Measurements from ENCODE around the gene PLAAT3. TPM values are rescaled to one million over a fixed set of nuclear protein-coding genes. Genes with fewer than 3 reads are reported as not detected.
"Not testable (repeated sequence)": the region's sequence is repeated elsewhere in the genome, so short reads cannot be mapped to it uniquely, and the experiment has no call there.

Gene PLAAT3
- total RNA-seq, 1 donor from 2014 or later: 4.7 TPM

- no peak for DNase-seq
These were observed 47.0 kb downstream of the PLAAT3 start for GRCh38 chr11:63567044-63567840.

GRCh38 chr11:63564784-63565350 is 49.4 kb downstream of the PLAAT3 start:
- DNase-seq: no peak

DNA sequence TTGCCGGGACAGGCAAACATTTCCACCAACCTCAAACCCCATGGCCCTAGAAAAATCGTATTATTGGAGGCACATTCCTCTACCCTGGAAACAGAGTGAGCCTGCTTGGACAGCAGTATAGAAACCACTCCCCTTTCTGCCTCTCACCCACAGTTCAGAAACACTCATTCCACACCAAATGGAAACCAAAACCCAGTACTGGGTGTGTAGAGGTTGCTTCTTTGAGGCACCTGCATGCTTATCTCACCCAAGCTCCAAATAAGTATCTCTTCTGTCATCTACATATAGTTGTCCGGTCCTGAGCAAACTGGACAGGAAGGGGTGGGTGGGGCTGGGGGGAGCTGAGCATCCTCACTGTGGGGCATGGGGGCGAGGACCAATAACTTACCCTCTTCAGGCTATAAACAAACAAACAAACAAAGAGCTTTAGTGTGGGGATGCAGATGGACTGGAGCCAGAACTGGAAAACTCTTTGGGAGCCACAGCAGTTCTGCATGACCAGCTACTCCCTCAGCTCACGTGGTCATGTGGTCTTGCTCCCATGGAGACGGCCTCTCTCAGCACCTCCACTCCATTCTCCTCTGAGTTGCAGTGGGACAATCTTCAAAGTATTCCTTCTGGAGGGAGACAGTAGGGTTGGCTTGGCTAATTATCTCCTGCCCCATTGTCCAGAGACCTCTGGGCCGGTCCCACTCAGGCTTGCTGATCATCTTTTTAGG is 50.0 kb downstream of the PLAAT3 start:
- no peak for DNase-seq

GRCh38 chr11:63563201-63564055 is 50.8 kb downstream of the PLAAT3 start, which contains the start of gene PLAAT2:
Gene PLAAT2 (minus strand): TSS chr11:63563379. CDS start chr11:63563324, 55 bp downstream.
- DNase-seq: no peak

DNA sequence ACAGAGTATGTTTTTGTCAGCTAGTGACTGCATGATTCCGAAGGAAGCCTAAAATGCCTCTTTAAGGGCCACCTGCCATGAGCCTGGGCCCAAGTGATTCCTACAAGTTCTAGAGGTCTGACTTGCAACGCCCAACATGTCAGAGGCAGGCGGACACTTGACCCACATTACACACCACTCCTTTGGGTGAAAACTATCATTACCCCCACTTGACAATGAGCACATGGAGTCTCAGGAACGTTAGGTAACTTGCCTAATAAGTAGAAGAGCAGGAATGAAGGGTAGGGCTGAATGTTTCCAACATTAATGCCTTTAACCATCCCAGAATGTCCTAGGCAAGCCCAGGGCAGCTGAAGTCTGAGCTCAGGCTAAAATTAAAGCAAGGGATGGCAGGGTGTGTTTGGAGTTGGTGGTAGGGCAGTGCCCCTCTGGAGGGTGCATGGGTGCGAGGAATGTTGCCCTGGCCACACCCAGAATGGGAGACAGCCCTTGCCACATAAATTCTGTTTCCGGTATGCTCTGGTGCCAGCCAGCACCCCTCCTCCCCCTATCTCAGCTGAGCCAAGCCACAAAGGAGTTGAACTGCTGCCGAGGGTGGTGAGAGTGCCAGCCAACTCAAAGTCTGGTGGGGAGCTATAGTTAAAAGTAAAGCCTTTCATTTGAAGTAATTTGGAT is 53.6 kb downstream of the PLAAT3 start:
- DNase-seq: no peak

DNA sequence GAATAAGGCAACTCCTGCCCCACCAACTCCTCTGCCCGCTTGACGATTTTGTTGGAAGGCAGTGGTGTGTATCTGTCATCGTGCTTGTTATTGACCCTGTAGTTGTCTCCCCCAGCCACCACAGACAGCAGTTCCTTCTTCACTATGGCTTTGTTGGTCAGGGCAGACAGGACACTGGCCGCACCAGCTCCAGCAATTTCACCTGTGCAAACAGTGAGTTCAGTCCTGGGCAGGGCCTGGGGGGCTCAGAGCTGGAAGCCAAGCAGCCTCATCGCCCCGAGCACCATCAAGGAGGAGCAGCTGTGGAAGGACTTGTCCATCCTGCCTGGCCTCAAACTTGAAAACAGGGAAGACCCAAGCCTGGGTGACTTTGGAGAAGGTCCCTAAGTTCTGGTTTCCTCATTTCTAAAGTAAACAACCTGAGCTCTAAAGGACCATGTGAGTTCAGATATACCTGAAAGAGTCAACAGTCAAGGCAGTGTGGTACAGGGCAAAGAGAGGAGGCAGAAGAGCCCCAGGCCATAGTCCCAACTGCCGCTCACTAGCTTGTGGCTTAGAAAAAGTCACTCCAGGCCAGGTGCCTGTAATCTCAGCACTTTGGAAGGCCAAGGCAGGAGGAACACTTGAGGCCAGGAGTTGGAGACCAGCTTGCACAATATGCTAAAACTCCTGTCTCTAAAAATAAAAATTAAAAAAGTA is 55.6 kb downstream of the PLAAT3 start:
- no peak for DNase-seq

DNA sequence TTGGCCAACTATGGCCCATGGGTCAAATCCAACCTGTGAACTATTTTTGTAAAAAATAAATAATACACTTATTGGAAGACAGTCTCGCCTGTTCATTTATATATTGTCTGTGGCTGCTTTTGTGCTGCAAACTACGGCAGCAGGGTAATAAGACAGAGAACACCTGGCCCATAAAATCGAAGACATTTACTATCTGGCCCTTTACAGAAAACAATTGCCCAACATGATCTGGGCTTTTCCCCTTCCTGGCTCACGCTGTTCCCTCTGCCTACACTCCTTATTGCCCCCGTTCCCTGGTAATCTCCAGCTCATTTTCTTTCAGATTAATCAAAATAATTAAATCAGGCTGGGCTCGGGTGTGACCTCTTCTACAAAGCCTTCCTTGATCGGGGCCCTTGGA is 56.7 kb downstream of the PLAAT3 start:
- no peak for DNase-seq

GRCh38 chr11:63556404-63557013 is 57.7 kb downstream of the PLAAT3 start:
- no peak for DNase-seq

DNA sequence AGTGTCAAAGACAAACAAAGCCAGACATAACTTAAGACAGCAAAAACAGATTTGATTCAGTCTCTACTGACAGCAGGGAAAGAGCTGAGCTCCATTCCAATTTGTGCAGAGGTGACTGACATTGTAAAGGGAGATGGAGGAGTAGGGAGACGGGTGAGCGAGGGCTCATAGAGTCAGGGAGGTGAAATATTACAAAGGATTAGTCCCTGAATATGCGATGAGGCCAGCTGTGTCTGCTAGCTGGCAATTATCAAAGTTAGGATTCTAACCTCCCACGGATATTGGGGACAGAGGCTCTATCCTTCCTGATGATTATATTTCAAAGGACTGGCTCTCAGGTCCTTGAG is 59.4 kb downstream of the PLAAT3 start:
- DNase-seq: no peak

GRCh38 chr11:63553759-63554158 is 60.5 kb downstream of the PLAAT3 start:
- DNase-seq: no peak

DNA sequence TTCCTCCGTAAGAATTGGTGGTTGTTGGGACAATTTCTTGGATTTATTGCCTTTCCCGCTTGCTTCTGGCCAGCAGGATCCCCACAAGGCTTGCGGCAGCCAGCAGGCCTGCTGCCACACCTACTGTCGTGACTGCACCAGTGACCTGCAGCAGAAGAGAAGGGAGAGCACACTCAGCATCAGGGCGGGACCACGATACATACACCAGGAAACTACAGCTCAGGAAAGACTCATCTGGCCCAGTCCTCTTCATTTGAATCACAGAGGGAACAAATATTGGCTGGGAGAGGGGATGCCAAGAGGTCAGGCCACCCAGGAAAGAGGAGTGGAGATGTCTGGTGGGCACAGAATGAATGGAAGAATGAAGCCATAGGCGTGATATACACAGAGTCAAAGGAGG is 61.3 kb downstream of the PLAAT3 start:
- DNase-seq: no peak

DNA sequence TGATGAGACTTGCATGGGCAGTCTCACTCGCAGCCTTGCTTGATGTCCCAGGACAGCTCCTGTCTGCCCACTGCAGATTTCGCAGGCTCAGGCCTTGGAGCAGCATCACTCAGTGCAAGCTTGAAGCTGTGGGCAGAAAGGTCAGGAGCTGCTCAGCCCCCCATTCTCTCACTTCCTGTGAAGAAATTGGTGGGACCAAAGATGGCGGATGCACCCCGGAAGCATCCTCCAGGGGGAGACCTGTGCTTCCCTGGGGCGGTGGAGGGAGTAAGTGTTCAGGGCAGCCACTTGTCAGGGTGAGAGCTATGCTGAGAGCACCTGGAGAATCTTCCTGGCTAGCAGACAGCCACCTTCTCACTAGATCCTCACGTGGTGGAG is 62.4 kb downstream of the PLAAT3 start:
- no peak for DNase-seq

DNA sequence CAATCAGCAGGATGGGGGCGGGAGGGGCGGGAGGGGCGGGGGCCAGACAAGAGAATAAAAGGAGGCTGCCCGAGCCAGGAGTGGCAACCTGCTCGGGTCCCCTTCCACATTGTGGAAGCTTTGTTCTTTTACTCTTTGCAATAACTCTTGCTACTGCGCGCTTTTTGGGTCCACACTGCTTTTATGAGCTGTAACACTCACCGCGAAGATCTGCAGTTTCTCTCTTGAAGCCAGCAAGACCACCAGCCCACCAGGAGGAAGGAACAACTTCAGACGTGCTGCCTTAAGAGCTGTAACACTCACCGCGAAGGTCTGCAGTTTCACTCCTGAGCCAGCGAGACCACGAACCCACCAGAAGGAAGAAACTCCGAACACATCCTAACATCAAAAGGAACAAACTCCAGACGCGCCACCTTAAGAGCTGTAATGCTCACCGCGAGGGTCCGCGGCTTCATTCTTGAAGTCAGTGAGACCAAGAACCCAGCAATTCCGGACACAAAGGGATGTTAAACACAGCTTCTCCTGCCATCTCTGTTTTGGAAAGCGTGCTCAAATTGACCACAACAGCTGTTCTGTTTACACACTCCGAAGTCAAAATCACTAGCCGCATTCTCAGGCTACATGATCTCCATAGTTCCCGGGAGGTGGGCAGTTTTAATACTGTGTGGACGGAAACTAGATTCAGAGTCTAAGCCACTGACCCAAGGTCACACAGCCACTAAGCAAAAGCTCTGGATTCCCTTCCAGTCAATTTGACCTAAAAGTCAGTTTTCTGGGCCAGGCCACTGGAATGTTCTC is 62.9 kb downstream of the PLAAT3 start:
- no peak for DNase-seq

- DNase-seq: not testable (repeated sequence)
These were observed 64.0 kb downstream of the PLAAT3 start for GRCh38 chr11:63550156-63550700.

DNA sequence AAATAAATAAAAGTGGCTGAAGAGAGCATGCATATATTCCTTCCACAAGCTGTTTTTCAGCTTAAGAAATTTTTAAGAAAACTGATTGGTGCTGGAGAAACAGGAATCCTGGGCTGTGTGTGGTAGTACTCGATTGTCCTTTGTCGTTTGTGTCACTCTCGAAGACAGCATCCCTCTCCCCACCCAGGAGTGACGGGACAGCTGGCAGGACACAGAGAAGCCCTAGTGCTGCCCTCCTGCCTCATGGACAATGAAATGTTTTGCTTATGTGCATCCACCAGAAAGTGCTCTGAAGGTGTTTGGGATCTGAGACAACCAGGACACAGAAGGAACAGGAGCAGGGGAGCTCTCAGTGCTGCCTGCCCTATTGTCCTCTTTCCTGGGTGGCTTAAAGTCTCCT is 64.8 kb downstream of the PLAAT3 start:
- no peak for DNase-seq

DNA sequence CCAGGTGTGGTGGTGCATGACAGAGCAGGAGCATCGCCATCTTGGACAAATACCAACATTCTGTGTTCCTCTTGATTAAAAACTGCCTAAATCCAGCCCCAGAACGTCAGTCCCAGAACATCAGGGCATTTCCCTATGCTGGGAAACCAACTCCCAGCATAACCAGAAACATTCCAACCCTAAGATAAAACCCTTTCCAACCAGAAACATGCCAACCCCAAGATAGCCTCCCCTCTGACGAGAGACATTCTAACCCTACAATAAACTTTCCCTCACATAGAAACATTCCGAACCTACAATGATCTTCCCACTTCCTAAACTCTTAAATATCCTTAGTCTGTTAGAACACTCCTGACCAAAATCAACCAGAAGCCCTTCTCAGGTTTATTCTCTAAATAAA is 66.1 kb downstream of the PLAAT3 start:
- no peak for DNase-seq

GRCh38 chr11:63547061-63547460 is 67.2 kb downstream of the PLAAT3 start:
- DNase-seq: no peak

- DNase-seq: no peak
These were observed 70.5 kb downstream of the PLAAT3 start for GRCh38 chr11:63543711-63544110.

DNA sequence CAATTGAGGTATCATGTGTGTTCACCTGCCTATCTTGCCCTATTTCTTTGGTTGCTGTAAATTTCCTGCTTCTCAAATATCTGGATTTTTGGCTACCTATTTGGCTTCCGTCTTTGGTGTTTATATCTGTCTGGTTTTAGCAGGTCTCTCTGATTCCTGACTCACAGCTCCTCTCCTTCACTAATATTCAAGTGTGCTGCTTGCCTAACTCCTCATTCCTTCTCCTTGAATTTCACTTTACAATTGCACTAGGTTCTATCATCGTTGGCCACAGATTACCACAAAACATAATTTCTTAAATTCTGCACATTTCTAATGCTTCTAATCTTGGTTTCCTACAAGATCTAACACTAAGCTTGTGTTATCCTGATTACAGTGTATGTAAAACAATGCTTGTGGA is 71.7 kb downstream of the PLAAT3 start:
- not testable (repeated sequence) for DNase-seq

All from occipital lobe (tissue), 2 donors.